Hematopoietic multipotent progenitor cell treated with erythropoietin and hydrocortisone succinate and interleukin-3 and kit ligand, for 8 days (in vitro differentiated cells): ENCODE results near the gene EML2.
"Not testable (repeated sequence)": the region's sequence is repeated elsewhere in the genome, so short reads cannot be mapped to it uniquely, and the experiment has no call there.

Experiments used
- DNase-seq: peaks from one replicate; pipeline ENCODE4 v3.0.0-alpha.2; 2015

EML2 gene

GRCh38 chr19:45650722-45651121, 11.5 kb upstream of the EML2 start:
- DNase-seq: no peak

GRCh38 chr19:45646345-45646698, 7.1 kb upstream of the EML2 start:
- DNase-seq: no peak

GRCh38 chr19:45645631-45646344, 6.6 kb upstream of the EML2 start:
- DNase-seq: peak; percentile 95

GRCh38 chr19:45645068-45645630, 6.0 kb upstream of the EML2 start:
- no peak for DNase-seq

GRCh38 chr19:45643927-45644771, 5.0 kb upstream of the EML2 start:
- DNase-seq: no peak

- DNase-seq: peak; percentile 86
Measured at GRCh38 chr19:45643024-45643926, 4.1 kb upstream of the EML2 start.

GRCh38 chr19:45641274-45642105, 2.3 kb upstream of the EML2 start:
- DNase-seq: peak; percentile 98

- no peak for DNase-seq
Measured at GRCh38 chr19:45640849-45641273, 1.7 kb upstream of the EML2 start.

- DNase-seq: no peak
Measured at GRCh38 chr19:45637890-45638667, 1.1 kb downstream of the EML2 start.

GRCh38 chr19:45636902-45637301, 2.3 kb downstream of the EML2 start:
- no peak for DNase-seq

- DNase-seq: no peak
Measured at GRCh38 chr19:45636275-45636674, 2.9 kb downstream of the EML2 start.

- DNase-seq: peak; percentile 79
Measured at GRCh38 chr19:45632468-45633196, 6.6 kb downstream of the EML2 start.

- DNase-seq: no peak
Measured at GRCh38 chr19:45630463-45630862, 8.7 kb downstream of the EML2 start.

GRCh38 chr19:45629704-45630103, 9.5 kb downstream of the EML2 start:
- no peak for DNase-seq

GRCh38 chr19:45628219-45628618, 11.0 kb downstream of the EML2 start:
- DNase-seq: not testable (repeated sequence)

- no peak for DNase-seq
Measured at GRCh38 chr19:45623984-45624383, 15.2 kb downstream of the EML2 start.

GRCh38 chr19:45621976-45622503, 17.2 kb downstream of the EML2 start:
- no peak for DNase-seq

GRCh38 chr19:45621389-45621788, 17.8 kb downstream of the EML2 start:
- DNase-seq: no peak

- DNase-seq: no peak
Measured at GRCh38 chr19:45616704-45617017, 22.5 kb downstream of the EML2 start.
